HUES6 (cell line): ENCODE results near the gene PPP2R2D.

Experiments used
- H3K27ac ChIP-seq: 2 replicates; pipeline ENCODE4 v1.7.0; 2013; ENCODE audit warnings: low read depth, mild to moderate bottlenecking, low read length, inconsistent platforms
- H3K27me3 ChIP-seq: 2 replicates; pipeline ENCODE4 v1.6.1; 2013; ENCODE audit warnings: low read length; ENCODE audit not compliant: control insufficient read depth, insufficient read depth
- H3K36me3 ChIP-seq: 2 replicates; pipeline ENCODE4 v1.6.1; 2013; ENCODE audit warnings: low read length; ENCODE audit not compliant: control insufficient read depth, insufficient read depth
- H3K4me1 ChIP-seq: 2 replicates; pipeline ENCODE4 v1.6.1; 2013; ENCODE audit warnings: low read length; ENCODE audit not compliant: control insufficient read depth, insufficient read depth
- H3K4me3 ChIP-seq: 2 replicates; pipeline ENCODE4 v1.5.1; 2013; ENCODE audit warnings: low read depth, low read length
- H3K9ac ChIP-seq: one replicate; pipeline ENCODE4 v1.6.1; 2013; ENCODE audit warnings: mild to moderate bottlenecking, low read length
- H3K9me3 ChIP-seq: 2 replicates; pipeline ENCODE4 v1.6.1; 2013; ENCODE audit warnings: low read depth, low read length; ENCODE audit not compliant: control insufficient read depth, insufficient read depth

The PPP2R2D gene

DNA sequence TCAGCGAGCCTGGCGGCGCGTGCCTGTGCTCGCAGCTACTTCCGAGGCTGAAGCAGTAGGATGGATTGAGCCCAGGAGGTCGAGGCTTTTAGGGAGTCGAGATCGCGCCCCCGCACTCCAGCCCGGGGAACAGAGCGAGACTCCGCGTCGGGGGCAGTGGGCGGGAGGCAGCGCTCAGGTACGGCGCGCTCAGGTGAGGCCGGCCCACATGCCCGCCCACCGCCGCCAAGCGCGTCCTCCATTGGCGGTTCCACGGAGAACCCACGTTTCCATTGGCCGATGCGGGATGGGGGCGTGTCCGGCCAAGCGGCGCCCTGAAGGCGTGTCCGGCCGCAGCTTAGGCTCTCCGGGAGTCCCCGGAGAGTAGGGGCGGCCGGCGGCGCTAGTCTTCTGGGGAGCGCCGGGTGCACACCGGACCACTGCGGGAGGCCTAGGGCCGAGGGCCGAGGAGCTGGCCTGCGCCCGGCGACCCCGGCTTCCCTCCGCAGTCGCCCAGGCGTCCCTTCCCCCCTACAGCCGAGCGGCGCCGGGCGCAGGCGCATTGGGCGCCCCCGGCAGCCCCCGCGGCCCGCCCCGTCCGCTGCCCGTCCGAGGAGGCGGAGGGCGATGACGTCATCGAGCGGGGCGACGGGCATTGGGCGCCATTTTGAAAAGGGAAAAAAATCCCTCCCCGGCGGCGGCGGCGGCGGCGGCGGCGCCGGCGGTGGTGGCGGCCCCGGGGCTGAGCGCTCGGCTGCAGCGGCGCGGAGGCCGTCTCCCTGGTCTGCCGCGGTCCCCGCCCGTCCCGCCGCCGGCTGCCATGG is at the start of gene PPP2R2D:
Gene PPP2R2D, plus strand, starts transcription at position 659 of the 803 bp plus-strand sequence. Its CDS starts 141 bp downstream, at position 800.
- H3K27me3 ChIP-seq: peaks cover 16% of the 10 kb centered on the region
- H3K27ac ChIP-seq: peak within 1 kb of the TSS; percentile 87
- peaks cover 15% of the 10 kb centered on the region for H3K4me1 ChIP-seq
- H3K4me3 ChIP-seq: peak within 1 kb of the TSS; percentile 80
- peaks cover 4% of the 10 kb centered on the region for H3K36me3 ChIP-seq
- peak within 1 kb of the TSS; percentile 87 for H3K9ac ChIP-seq
- no peaks in the 10 kb centered on the region for H3K9me3 ChIP-seq

DNA sequence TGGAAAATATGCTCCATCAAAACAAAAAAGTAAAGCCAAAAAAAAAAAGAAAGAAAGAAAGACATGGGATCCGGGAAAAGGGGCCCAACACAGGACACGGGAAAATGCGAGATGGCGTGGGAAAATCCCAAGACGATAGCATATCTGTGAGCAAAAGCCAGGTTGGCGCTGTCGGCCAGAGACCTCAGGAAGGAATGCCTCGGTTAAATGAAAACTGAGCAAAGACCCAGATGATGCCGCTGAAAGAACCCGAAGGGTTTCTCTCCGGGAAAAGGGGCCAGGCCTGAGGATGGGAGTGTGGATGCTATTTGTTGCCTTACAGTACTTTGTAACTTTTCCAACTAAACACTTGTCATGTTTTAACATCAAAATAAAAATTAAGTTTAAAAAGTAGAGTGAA is 49.5 kb upstream of the PPP2R2D start:
- Histone ChIP-seq H3K9me3 (no peaks in the 10 kb centered on the region), H3K27ac (no peak overlapping the region), H3K4me1 (no peaks in the 10 kb centered on the region), H3K36me3 (no peaks in the 10 kb centered on the region), H3K9ac (no peak overlapping the region), H3K27me3 (no peaks in the 10 kb centered on the region), H3K4me3 (no peak overlapping the region)

DNA sequence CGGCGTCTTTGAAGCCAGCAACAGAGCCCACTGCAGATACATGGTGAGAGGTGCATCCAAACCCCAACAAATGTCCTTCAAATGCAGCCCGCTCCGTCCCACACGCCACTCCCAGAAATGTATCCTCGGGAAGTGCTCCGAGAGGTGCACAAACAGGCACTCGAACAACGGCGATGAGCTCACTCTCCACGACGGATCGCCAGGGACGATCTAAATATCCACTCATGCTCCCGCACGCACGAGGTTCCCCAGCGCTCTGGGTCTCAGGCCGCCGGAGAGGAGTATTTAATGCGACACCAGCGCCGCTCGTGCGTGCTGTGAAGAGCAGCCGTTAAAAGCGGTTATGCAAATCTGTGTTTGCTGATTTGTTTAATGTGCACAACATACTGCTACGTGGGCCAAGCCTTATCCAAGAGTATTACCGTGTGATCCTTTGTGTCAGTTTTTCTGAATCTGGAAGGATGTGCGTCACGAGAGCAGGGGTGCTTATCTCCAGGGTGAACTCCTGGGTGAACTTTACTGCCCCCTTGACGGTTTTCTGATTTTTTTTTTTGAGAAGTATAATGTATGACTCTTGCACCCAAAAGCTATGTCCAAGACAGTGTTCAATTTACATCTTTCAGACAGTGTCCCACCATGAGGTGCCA is 48.5 kb upstream of the PPP2R2D start:
- Histone ChIP-seq H3K27me3 (no peaks in the 10 kb centered on the region), H3K4me1 (no peaks in the 10 kb centered on the region), H3K27ac (no peak overlapping the region), H3K4me3 (no peak overlapping the region), H3K9me3 (no peaks in the 10 kb centered on the region), H3K9ac (no peak overlapping the region), H3K36me3 (no peaks in the 10 kb centered on the region)

DNA sequence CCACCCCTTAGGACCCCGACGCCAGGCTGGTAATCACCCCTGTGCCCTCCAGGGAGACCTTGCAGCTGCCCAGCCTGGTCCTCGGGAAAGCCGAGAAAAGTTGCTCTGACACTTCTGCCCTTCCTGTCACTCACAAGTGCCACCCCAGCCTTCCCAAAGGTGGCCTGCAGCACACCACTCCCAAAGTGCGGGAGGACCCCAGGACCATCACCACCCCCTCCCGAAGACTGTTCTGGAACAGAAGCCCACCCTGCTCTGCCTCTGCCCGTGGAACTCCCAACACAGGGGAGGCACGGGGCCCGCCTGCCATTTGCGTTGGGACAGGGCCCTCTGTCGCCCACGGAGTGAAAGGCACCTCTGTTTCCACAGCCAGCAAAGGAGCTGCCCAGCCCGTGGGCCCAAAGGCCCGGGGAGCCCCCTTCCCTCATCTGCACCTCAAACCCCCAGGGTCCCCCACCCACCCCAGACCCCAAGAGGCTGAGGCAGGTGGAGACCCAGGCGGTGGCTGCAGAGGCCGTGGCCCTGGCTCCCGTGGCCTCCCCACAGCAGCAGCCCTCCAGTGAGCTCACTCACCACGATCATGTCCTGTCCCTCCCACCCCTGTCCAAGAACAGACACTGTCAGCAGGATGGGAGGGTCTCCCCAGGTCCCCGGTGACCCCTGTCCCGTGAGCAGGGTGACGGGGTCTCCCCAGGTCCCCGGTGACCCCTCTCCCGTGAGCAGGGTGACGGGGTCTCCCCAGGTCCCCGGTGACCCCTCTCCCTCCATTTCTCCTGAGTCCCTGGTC is 47.8 kb upstream of the PPP2R2D start:
- no peaks in the 10 kb centered on the region for H3K36me3 ChIP-seq
- H3K4me1 ChIP-seq: no peaks in the 10 kb centered on the region
- no peaks in the 10 kb centered on the region for H3K9me3 ChIP-seq
- no peaks in the 10 kb centered on the region for H3K27me3 ChIP-seq
- H3K4me3 ChIP-seq: no peak overlapping the region
- H3K27ac ChIP-seq: no peak overlapping the region
- no peak overlapping the region for H3K9ac ChIP-seq

DNA sequence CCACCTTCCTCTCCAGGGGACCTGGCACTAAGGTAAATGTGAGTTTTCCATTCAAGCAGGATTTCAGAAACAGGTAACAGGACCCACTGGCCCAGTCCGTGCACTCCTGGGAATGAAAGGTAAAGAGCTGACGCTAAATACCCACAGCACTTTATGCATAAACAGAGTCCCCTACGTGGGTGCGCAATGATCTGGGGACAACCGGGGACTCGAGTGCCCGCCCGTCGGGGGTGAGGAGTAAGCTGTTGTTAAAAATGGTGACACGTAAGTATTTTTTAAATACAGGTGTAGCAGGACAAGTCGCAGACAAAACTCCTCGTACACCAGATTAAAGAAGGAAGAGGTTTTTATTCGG is 47.2 kb upstream of the PPP2R2D start:
- no peak overlapping the region for H3K9ac ChIP-seq
- no peaks in the 10 kb centered on the region for H3K4me1 ChIP-seq
- H3K9me3 ChIP-seq: no peaks in the 10 kb centered on the region
- H3K27ac ChIP-seq: no peak overlapping the region
- H3K36me3 ChIP-seq: no peaks in the 10 kb centered on the region
- H3K27me3 ChIP-seq: no peaks in the 10 kb centered on the region
- no peak overlapping the region for H3K4me3 ChIP-seq

DNA sequence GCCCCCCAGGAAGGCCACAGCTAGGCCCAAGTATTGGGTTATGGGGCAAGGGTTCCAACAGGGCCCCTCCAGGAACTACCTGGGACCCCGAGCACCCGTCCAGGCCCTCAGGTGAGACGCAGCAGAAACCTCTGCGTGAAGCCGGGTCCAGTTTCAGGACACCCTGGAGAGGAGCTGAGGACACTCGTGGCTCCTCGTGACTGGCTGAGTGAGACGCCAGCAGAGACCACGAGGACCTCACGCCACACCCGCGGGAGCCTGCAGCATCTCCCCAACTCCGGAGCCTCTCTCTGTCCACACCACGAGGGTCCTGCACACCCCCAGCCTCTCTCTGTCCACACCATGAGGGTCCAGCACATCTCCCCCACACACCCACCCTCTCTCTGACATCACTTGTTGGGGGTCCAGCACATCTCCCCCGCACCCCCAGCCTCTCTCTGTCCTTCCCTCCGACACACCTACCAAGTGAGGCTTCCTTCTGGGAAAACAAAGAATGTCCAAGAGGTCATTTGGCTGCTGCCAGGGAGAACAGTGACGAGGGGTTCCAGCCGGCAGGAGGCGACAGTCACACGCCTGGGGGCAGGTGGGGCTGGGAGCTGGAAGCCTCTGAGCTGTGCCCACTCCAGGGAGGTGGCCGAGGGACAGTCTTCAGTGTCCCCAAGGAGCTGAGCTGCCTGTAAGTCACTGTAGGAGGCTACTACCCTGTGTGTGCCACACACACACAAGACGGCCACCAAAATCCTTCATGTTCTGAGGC is 46.1 kb upstream of the PPP2R2D start:
- H3K9me3 ChIP-seq: no peaks in the 10 kb centered on the region
- H3K4me1 ChIP-seq: no peaks in the 10 kb centered on the region
- H3K9ac ChIP-seq: no peak overlapping the region
- H3K4me3 ChIP-seq: no peak overlapping the region
- H3K27me3 ChIP-seq: no peaks in the 10 kb centered on the region
- no peaks in the 10 kb centered on the region for H3K36me3 ChIP-seq
- no peak overlapping the region for H3K27ac ChIP-seq

DNA sequence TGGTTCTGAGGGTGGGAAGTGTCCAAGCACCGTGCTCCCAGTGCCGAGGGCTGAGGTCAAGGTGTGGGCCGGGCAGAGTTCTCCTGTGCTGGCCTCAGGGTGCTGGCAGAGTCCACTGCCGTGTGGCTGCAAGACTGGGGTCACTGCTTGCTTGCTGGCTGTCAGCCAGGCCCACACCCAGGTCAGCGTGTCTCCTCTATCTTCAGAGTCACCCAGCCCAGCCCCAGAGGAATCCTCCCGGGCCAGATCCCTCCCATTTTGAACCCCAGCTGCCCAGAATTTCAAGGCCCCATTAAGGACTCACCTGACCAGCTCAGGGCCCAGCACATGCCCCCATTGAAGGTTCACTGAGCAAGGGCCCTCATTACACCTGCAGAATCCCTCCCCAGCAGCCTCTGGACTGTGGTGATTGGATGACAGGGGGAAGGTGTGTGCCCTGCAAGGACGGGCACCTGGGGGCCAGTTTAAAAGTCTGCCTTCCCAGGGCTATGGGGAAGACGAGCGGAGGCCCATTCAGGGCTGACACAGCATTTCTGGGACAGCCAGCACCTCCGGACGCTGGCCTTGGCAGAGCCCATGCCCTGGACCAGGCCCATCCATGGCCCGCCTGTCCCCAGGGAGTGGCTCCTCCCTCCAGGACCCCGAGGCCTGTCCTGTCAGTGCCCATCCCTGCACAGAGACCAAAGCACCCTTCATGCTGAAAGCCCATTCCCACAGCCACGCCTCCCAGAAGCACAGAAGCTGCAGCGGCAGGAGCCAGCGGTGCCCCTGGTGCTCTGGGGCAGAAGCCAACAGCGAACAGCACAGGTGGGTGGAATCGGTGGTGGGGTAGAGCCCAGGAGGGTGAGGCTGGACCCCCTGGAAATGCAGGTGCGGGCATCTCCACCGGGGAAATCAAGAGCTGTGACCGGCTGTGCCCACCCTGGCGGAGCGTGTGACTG is 45.1 kb upstream of the PPP2R2D start:
- Histone ChIP-seq H3K9me3 (no peaks in the 10 kb centered on the region), H3K9ac (no peak overlapping the region), H3K4me3 (no peak overlapping the region), H3K36me3 (no peaks in the 10 kb centered on the region), H3K27ac (no peak overlapping the region), H3K27me3 (no peaks in the 10 kb centered on the region), H3K4me1 (no peaks in the 10 kb centered on the region)

DNA sequence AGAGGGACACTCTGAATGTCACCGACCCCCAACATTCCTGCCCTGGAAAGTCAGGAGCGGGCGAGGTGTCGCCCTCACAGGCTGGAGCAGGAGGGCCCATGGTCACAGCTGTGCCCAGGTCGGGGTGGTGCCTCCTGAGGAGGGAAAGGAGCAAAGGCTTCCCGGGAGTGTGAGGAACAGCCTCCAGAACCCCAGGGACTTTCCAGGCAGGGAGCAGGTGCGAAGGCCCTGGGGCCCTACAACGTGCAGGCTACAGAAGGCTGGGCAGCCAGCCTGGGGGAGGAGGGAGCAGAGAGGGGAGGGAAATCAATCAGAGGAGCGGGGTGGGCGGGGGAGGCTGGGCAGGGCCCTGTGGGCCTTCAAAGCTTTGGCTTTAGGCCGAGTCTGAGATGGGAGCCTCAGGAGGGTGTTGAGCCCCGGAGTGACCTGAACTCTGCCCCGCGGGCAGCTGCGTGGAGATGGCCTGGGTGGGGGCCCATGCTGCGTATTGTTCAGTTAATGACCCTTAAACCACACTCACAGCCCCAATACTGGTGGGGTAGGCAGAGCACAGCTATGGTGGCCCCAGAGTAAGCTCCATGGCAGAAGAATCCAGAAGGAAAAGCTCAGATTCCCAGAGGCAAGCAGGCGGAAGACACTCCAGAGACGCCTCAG is 44.2 kb upstream of the PPP2R2D start:
- Histone ChIP-seq H3K4me1 (no peaks in the 10 kb centered on the region), H3K27ac (no peak overlapping the region), H3K36me3 (no peaks in the 10 kb centered on the region), H3K27me3 (no peaks in the 10 kb centered on the region), H3K9ac (no peak overlapping the region), H3K4me3 (no peak overlapping the region), H3K9me3 (no peaks in the 10 kb centered on the region)

DNA sequence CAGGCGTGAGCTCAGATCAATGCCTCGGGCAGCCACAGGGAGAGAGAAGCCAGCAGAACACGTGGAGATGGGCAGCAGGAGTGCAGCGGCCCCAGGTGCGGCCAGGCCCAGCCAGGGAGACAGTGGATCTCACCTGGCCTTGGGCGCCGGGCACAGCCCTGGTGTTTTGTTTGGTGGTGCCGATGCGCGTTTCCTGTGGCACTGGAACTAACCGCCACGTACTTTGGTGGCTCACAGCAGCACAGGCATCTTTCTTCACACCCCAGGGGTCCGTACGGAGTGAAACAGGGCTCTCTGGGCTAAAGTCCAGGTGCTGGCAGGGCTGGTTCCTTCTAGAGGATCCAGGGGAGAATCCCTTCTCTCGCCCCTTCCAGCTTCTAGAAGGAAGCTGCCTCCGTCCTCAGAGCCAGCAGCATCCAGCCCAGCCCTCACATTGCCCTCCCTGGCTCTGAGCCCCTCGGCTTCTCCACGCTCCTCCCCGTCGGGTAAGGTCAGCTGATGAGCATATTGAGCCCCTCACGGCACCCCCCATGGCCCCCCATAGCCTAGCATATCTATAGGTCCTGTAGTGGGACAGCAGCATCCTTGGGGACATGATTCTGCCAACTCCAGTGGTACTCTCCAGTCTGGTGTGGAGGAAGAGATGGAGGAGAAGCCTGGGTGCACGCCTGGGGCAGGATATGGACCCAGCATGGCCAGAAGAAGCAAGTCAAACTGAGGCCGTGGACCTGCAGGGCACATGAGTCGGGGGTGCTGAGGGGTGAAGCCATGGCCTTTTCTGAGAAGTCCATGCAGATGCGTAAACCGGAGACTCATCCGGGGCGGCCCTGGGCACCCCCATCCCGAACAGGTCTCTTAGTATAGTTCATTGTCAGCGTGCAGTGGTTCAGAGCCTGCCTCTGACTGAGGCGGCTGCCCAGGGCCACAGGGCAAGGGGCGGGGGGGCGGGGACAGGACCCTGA is 43.4 kb upstream of the PPP2R2D start:
- no peaks in the 10 kb centered on the region for H3K27me3 ChIP-seq
- no peaks in the 10 kb centered on the region for H3K9me3 ChIP-seq
- H3K4me3 ChIP-seq: no peak overlapping the region
- no peak overlapping the region for H3K27ac ChIP-seq
- no peaks in the 10 kb centered on the region for H3K36me3 ChIP-seq
- H3K4me1 ChIP-seq: no peaks in the 10 kb centered on the region
- no peak overlapping the region for H3K9ac ChIP-seq
